ENCODE measurements around the gene SLC28A1. TPM values are rescaled to one million over a fixed set of nuclear protein-coding genes. Genes with fewer than 3 reads are reported as not detected.

Gene SLC28A1
- total and polyA plus RNA-seq, 2 of the 4 experiments (the other 2 are of a cell fraction) = not detected

DNA sequence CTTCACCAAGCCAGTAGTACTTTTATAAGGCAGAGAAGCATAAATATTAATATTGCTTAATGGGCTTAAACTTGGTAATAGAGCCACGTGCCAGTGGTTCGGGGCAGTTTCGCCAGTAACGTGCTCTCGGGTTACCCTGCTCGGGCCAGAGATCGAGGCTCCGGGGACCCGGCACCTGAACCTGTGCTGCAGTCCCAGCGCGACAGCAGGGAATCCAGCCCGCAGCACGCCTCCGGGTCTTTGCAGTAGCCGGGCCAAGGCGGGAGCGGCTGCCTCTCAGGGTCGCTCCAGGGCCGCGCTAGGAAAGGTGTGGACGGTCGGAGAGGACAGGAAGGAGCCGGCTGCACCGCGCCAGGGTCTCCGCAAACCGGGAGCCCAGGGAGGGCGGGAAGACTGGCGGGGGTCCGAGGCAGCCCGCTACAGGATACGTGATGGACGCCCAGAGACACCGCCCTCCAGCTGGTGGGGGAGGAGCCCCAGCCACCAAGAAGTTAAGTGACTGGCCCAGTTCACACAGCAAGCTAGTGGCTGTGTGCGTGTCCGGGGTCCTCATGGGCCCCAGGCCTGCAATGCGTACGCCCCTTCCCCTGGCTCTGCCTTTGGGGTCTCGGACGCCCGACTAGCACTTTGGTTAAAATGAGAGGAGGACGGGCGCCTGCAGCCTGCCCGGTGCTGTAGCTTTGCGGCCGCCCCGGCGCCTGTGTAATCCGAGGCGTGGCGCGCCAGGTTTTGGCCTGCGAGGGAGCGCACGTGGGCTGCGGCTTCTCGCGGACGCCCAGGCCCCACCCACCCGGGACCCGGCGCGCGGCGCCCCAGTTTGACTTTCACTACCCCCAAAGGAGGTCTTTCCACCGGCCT lies 96.0 kb downstream of the SLC28A1 start (continued):
- TF ChIP-seq ELK1 (IDR thresholded peaks at IDR 0.05; ENCODE audit: borderline replicate concordance, low read depth, low read length) (no peak), CEBPB (IDR thresholded peaks at IDR 0.05; ENCODE audit: low read depth, low read length) (no peak), RAD21 (IDR thresholded peaks at IDR 0.05; ENCODE audit: low read length) (no peak), FOS (IDR thresholded peaks at IDR 0.05; ENCODE audit: low read depth, low read length) (no peak)
